GM19395 (cell line): Measurements from ENCODE around the gene OR12D1.
"Not testable (repeated sequence)": the region's sequence is repeated elsewhere in the genome, so short reads cannot be mapped to it uniquely, and the experiment has no call there.

Experiments used
- ATAC-seq: cut with Tn5 transposase; IDR thresholded peaks from one replicate; pipeline ENCODE4 v1.9.1; 2021; ENCODE audit warnings: mild to moderate bottlenecking, moderate library complexity; ENCODE audit not compliant: unreplicated experiment

Gene OR12D1

GRCh38 chr6:29414588-29414987 lies at the start of gene OR12D1:
Gene OR12D1 (plus strand): TSS chr6:29414928.
- ATAC-seq: no peak

GRCh38 chr6:29368765-29369164 lies 46.0 kb upstream of the OR12D1 start, which contains the start of gene OR5V1:
Gene OR5V1 (minus strand): TSS chr6:29368865. CDS start chr6:29356195, 12,670 bp downstream.
- no peak for ATAC-seq

- ATAC-seq: no peak
Measured at GRCh38 chr6:29375191-29375590, 39.5 kb upstream of the OR12D1 start, which contains the start of gene OR12D3. Gene OR12D3 (minus strand): TSS chr6:29375291. CDS start chr6:29375287, 4 bp downstream.

GRCh38 chr6:29376003-29376402 lies 38.7 kb upstream of the OR12D1 start:
- no peak for ATAC-seq

- no peak for ATAC-seq
Measured at GRCh38 chr6:29388533-29388932, 26.2 kb upstream of the OR12D1 start.

- no peak for ATAC-seq
Measured at GRCh38 chr6:29395331-29395730, 19.4 kb upstream of the OR12D1 start, which contains the start of gene OR12D2. Gene OR12D2 (plus strand): TSS chr6:29395631. CDS start chr6:29396700, 1,069 bp downstream.

- no peak for ATAC-seq
Measured at GRCh38 chr6:29399525-29399924, 15.2 kb upstream of the OR12D1 start.

GRCh38 chr6:29403801-29404200 lies 10.9 kb upstream of the OR12D1 start:
- no peak for ATAC-seq

GRCh38 chr6:29419516-29419915 lies 4.8 kb downstream of the OR12D1 start:
- ATAC-seq: no peak

GRCh38 chr6:29424168-29424567 lies 9.4 kb downstream of the OR12D1 start:
- no peak for ATAC-seq

GRCh38 chr6:29424575-29424974 lies 9.8 kb downstream of the OR12D1 start:
- ATAC-seq: no peak

- ATAC-seq: no peak
Measured at GRCh38 chr6:29425075-29425474, 10.3 kb downstream of the OR12D1 start.

- ATAC-seq: no peak
Measured at GRCh38 chr6:29426654-29427053, 11.9 kb downstream of the OR12D1 start.

- not testable (repeated sequence) for ATAC-seq
Measured at GRCh38 chr6:29436730-29437129, 22.0 kb downstream of the OR12D1 start.

- no peak for ATAC-seq
Measured at GRCh38 chr6:29439006-29439405, 24.3 kb downstream of the OR12D1 start, which contains the start of gene OR10C1. Gene OR10C1 (plus strand): TSS chr6:29439306. CDS start chr6:29440016, 710 bp downstream.

- ATAC-seq: no peak
Measured at GRCh38 chr6:29442719-29443118, 28.0 kb downstream of the OR12D1 start.

- ATAC-seq: not testable (repeated sequence)
Measured at GRCh38 chr6:29444031-29444430, 29.3 kb downstream of the OR12D1 start.

GRCh38 chr6:29447670-29448069 lies 32.9 kb downstream of the OR12D1 start:
- no peak for ATAC-seq

- ATAC-seq: no peak
Measured at GRCh38 chr6:29451471-29452193, 36.9 kb downstream of the OR12D1 start.

GRCh38 chr6:29456971-29457370 lies 42.2 kb downstream of the OR12D1 start, which contains the start of the genes OR11A1 and OR2H1:
Gene OR11A1 (minus strand): TSS chr6:29457071. CDS start chr6:29427641, 29,430 bp downstream.
Gene OR2H1 (plus strand): TSS chr6:29457155. CDS start chr6:29461770, 4,615 bp downstream.
- ATAC-seq: no peak

GRCh38 chr6:29461021-29461814 lies 46.5 kb downstream of the OR12D1 start:
- no peak for ATAC-seq
